GM18519 (cell line): ENCODE measurements around the gene RTN3.

Experiments
- ATAC-seq: cut with Tn5 transposase; IDR thresholded peaks from one replicate; pipeline ENCODE4 v1.9.1; 2021; ENCODE audit warnings: mild to moderate bottlenecking, moderate library complexity; ENCODE audit not compliant: unreplicated experiment, low FRiP score

Gene RTN3

GRCh38 chr11:63736864-63737263 lies 55.6 kb downstream of the RTN3 start:
- no peak for ATAC-seq

- no peak for ATAC-seq
Observed at GRCh38 chr11:63737718-63738117, 56.4 kb downstream of the RTN3 start.

- ATAC-seq = no peak
Observed at GRCh38 chr11:63738720-63739360, 57.5 kb downstream of the RTN3 start.

- no peak for ATAC-seq
Observed at GRCh38 chr11:63745304-63746170, 64.2 kb downstream of the RTN3 start.

GRCh38 chr11:63747011-63747410 lies 65.7 kb downstream of the RTN3 start:
- no peak for ATAC-seq

- no peak for ATAC-seq
Observed at GRCh38 chr11:63749624-63750023, 68.3 kb downstream of the RTN3 start.

- no peak for ATAC-seq
Observed at GRCh38 chr11:63756919-63757761, 75.8 kb downstream of the RTN3 start.

- ATAC-seq = no peak
Observed at GRCh38 chr11:63760487-63761079, 79.3 kb downstream of the RTN3 start.

GRCh38 chr11:63761188-63761587 lies 79.9 kb downstream of the RTN3 start:
- no peak for ATAC-seq

- no peak for ATAC-seq
Observed at GRCh38 chr11:63761931-63762653, 80.8 kb downstream of the RTN3 start.

- no peak for ATAC-seq
Observed at GRCh38 chr11:63762654-63763495, 81.6 kb downstream of the RTN3 start.

GRCh38 chr11:63763496-63764339 lies 82.4 kb downstream of the RTN3 start:
- ATAC-seq = no peak

- no peak for ATAC-seq
Observed at GRCh38 chr11:63764340-63764678, 83.0 kb downstream of the RTN3 start.

GRCh38 chr11:63764679-63765647 lies 83.7 kb downstream of the RTN3 start:
- ATAC-seq = no peak

GRCh38 chr11:63765688-63766241 lies 84.5 kb downstream of the RTN3 start:
- no peak for ATAC-seq

- ATAC-seq = no peak
Observed at GRCh38 chr11:63766531-63767235, 85.4 kb downstream of the RTN3 start.

GRCh38 chr11:63767267-63767564 lies 85.9 kb downstream of the RTN3 start:
- ATAC-seq = no peak
